B cell (primary cell): ENCODE data around the gene CLCF1.

ENCODE experiments used
- EZH2 ChIP-seq: IDR thresholded peaks from 2 replicates; pipeline ENCODE4 v1.6.1; 2012; ENCODE audit warnings: borderline replicate concordance, low read depth, mild to moderate bottlenecking, moderate library complexity, low read length; ENCODE audit not compliant: insufficient read depth, poor library complexity, severe bottlenecking
- TF ChIP-seq, protein P1 (sequence below): fragments of 200-600 bp; IDR thresholded peaks from one replicate; pipeline ENCODE4 v1.8.0; 2022; ENCODE audit warnings: antibody characterized with exemption, mild to moderate bottlenecking

DNA sequence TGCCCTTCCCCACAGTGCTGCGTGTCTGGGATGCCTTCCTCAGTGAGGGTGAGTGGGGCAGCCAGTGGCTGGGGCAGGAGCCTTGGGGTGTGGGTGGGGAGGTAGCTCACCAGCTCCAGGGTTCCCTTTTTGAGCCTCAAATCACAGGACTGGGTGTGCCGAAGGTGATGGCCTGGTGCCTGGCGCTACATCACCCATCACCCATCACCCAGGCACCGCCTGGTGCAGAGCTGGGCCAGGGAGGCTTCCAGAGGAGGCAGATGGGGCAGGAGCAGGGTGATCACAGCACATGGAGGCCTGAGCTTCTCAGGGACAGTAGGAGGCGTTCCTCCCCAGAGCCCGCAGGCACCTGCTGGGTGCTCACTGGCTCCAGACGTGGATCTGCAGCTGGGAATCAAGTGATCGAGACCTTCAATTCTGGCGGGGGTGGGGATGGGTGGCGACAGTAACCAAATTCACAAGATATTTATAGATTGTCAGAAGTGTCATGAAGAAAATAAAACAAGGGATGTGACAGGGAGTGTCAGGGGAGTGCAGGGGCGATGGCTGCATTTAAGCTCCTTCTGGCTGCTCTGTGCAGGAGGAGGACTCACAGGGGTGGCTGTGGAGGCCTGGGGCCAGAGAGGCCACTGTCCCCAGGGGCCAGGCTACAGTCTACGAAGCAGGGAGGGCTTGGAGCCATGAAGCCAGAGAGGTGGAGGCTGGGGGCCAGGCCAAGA is 33.7 kb upstream of the CLCF1 start:
- TF ChIP-seq, protein P1, sequence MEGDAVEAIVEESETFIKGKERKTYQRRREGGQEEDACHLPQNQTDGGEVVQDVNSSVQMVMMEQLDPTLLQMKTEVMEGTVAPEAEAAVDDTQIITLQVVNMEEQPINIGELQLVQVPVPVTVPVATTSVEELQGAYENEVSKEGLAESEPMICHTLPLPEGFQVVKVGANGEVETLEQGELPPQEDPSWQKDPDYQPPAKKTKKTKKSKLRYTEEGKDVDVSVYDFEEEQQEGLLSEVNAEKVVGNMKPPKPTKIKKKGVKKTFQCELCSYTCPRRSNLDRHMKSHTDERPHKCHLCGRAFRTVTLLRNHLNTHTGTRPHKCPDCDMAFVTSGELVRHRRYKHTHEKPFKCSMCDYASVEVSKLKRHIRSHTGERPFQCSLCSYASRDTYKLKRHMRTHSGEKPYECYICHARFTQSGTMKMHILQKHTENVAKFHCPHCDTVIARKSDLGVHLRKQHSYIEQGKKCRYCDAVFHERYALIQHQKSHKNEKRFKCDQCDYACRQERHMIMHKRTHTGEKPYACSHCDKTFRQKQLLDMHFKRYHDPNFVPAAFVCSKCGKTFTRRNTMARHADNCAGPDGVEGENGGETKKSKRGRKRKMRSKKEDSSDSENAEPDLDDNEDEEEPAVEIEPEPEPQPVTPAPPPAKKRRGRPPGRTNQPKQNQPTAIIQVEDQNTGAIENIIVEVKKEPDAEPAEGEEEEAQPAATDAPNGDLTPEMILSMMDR: no peak
- TF ChIP-seq EZH2: no peak
